Stimulated activated CD4-positive, alpha-beta T cell treated with anti-CD3 and anti-CD28 coated beads, Interleukin-15, amount 100 ng/mL, for 24 hours (primary cell): Measurements from ENCODE around the gene CMKLR1.

Experiments used
- DNase-seq: peaks from one replicate; pipeline ENCODE4 v3.0.0-alpha.2; 2020

The CMKLR1 gene

DNA sequence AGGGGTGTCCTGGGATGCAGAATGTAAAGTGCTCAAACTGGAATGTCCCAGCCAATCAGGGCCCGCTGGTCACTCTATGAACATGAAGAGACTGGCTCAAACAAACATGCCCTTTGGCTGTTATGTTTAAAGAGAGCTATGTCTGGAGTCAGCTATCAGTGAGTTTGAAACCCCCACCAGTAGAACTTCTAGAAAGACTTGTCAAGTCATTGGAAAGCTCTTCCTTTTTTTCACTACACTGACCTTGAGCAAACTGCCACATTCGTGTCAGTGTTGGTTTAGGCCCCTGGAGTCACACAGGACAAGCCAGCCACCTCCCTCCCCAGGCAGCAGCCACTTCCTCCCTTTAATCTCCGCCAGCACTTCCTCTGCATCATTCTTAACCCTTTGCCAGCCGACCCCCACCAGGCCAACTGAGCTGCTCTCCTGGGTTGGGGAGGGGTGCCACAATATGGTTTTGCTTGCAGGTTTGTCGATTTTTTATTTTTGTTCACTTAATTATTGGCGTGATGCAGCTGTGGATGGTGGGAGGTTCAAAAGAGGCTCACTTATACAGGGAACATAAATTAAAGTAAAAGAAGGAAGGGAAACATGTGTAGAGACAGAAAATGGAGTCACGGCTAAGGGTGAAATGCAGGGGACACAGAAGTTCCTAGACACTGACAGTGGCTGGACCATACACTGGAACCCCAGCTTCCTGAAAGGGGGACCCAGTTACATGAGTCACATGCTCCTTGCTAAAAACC is 25.3 kb downstream of the CMKLR1 start:
- no peak for DNase-seq

DNA sequence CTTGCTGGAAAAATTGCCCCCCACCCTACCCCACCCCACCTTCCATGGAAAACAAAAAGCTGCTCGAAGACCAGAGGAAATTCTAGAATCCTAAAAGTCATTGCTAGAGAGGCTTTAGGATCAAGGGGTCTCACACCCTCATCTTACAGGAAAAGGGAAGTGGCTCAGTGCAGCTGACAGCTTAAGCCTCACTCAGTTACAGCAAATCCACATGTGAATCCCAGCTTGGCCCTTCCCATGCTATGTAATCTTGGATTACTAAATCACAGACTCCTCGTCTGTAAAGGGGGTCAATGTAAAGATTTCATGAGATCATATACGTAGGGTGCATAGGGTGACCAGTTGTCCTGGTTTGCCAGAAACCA is 25.9 kb downstream of the CMKLR1 start:
- no peak for DNase-seq

DNA sequence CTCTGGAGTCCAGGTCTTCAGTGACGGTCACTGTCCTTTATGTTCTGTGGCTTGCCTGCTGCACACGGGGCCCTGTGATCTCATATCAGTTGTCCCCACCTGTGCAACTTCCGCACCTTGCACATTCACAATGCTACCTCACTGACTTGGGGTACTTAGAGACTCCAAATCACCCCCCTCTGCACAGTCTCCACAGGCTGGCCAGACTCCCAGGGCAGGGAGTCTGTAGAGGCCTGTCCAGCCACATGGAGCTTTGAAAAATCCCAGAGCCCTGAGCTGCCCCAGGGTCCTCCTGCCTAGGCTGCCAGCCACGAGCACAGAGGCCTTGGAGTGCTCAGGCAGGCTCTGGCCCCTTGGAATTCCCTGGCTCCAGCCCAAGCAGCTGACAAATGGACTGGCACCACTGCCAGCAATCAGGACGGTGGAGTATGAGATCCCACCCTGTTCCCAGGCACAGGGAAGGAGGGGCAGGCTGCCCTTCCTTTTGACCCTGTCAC is 26.4 kb downstream of the CMKLR1 start:
- no peak for DNase-seq

DNA sequence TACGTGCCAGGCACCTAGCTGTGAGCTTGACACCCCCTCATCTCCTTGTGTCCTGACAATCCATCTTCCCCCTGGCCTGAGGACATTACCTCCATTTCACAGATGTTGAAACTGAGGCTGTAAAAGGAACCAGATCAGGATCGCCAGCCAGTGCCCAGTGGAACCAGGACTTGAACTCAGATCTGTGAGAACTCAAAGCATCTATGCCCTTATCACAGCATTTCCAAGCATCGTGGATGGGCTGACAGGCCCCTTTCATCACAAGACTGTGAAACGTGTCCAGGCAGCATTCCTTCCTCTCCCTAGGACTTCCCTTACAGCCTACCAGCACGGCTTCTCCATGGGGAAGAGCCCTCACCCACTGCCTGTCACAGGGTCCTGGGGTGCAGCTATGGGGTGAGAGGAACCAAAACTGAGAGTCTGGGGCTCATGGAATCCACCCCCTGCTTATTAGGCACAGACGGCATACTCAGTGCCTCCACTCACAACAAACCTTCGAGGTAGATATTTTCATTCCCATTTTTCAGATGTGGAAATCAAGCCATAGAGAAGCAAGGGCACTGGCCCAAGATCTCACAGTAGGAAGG is 26.9 kb downstream of the CMKLR1 start:
- DNase-seq: no peak

DNA sequence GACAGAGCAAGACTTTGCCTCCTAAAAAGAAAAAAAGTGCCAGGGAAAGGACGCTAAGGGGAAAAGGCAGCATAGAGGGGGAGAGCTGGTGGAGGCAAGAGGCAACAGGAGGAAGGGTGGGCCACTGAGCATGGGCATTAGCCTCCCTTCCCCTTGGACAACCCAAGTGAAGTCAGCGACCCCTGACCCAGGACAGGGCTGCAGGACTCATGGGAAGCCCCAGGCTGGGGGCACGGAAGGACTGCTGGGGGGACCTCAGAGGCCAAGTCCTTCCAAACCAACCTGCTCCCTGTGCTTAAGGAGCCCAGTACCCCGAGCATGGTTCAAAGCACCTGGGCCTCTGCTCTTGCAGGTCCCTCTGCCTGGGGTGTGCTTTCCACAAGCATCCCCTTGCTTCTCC is 27.5 kb downstream of the CMKLR1 start:
- DNase-seq: no peak

DNA sequence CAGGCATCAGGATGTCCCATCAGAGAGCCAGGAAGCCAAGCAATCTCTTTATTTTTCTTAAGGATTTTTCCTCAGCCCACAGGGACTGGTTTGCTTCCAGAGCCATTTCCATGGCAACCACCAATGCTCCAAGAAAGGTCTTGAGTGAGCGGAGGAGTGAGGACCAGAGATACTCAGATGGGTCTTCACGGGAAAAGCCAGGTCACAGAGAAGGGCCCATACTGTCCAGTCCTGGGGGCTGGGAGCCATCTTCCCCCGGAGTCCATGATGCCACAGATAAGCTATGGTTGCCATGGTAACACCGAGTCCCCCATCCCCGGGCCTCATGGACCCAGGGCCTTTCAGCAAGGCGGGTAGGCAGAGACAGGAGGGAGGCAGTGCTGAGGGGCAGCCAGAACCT is 28.6 kb downstream of the CMKLR1 start:
- DNase-seq: no peak

DNA sequence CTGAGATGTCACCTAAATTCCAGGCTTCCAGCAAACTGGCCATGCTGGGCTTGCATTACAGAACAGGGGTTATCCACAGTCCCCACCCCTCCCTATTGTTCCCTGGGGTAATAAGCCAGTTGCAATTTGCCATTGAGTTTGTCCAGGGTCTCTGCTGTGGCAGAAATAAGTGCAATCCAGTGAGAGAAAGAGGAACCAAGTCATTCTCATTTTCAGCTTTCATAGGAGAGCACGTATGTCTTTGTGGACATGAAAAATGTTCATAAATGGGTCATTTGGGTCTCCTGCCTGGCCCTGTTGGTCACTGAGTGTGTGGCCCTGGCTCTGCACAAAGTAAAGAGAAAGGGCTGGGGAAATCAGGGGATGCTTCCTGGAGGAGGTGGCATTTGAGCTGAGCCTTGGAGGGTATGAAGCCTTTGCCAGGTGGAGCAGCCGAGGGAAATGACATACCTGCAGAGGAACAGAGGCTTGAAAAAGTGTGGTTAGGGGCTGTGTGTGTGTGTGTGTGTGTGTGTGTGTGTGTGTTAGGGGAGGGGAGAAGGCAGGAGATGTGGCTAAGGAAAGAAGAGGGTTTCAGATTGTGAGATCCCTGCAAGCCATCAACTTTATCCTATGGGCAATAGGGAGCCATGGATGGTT is 29.3 kb downstream of the CMKLR1 start:
- no peak for DNase-seq

DNA sequence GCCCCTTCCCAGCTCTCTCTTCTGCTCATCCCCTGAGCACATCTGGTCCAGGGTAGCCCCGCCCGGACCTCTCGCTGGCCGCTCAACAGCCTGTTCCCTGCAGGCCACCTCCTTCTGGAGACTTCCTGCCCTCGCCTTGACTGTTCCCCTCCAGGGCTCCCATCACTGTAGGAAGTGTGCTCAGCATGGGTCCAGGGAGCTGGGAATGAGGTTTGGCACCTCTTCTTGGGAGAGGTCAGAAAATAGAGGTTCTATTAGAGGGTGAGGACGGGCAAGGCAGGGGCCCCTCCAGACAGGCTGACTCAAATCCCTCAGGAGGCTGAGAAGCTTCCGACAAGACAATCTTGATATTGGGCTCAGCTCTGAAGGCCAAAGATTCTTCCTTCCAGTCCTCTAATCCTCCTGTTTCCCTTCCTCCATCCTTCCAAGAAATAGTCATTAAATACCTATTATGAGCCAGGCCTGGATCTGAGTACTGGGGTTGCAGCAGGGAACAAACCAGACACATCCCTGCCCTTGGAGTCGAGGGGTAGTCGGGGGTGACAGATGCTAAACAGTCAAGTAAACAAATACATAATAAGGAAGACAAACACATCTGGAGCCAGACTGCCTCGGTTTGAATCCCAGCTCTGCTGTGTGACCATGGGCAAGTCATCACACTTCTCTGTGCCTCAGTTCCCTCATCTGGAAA is 30.6 kb downstream of the CMKLR1 start:
- DNase-seq: no peak

DNA sequence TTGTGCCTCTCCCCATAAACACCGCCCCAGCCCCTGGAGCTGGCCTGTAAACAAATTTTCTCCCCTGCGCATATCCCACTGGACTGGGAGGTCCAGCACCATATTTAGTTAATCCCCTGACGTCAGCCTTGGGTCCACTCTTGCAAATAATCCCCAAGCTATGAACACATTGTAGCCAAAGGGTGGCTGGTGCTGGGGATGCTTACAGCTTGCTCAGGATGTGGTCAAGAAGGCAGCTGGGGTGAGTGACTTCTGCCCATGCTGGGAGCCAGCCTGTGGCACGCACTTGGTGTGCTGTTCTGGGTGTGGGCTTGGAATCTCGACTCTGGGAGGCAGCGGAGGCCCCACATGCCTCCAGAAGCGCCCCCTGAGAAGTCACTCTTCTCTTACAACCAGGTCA is 32.1 kb downstream of the CMKLR1 start:
- no peak for DNase-seq

DNA sequence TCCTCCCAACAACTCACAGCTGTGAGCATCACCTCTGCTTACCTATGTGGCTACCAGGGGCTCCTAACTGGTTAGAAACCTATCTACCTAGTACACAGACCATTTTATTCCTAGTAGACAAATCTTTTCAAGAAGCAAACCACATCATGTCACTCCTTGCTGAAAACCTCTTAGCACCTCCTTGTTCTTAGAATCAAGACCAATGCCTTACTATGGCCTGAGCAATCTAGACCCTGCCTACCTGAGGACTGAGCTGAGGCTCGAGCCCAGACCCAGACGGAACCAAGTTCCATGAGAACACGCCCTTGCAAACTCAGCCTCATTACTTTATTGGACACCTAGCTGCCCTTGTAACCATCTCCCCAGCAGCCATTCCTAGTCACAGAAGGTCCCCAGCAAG is 32.6 kb downstream of the CMKLR1 start:
- DNase-seq: no peak

DNA sequence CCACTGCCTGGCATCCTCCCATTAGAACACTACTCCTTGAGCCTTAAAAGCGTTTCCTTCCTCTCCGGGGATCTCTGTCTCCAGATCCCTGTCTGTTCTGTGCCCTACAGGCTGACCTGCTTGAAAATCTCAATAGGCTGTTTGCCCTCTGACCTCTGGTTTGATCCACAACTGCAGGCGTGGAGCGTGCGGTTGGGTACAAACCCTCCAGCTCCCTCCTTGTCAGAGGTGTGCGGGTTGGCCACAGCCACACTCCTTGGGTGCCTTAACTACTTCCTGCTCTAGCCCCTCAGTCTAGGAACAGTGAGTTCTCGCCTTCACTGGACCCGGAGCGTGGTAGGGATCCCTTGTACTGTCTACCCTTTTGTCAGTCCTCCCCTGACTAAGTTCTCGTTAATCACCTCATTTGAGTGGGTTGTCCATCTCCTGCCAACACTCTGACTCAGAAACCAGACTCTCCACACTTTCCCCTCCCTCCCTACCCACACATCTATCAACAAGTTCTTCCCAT is 33.1 kb downstream of the CMKLR1 start:
- DNase-seq: no peak

DNA sequence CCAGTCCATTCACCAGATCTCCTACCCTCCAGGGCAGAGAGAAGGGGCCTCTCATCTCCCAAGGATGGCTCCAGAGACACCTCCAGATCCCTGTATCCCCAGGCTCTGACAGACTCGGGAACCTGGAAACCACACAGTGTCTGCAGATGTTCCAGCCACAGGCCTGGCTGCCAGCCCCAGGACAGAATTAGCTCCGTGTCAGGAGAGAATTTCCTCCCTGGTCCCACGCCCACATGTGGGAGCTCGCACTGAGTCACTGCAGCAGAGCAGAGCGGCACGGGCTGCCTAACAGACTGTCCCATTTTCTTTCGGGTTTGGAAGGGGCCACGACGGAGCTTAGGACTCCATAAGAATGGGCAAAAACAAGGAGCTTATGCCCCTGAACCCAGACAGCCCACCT is 33.6 kb downstream of the CMKLR1 start:
- DNase-seq: peak; percentile 27

DNA sequence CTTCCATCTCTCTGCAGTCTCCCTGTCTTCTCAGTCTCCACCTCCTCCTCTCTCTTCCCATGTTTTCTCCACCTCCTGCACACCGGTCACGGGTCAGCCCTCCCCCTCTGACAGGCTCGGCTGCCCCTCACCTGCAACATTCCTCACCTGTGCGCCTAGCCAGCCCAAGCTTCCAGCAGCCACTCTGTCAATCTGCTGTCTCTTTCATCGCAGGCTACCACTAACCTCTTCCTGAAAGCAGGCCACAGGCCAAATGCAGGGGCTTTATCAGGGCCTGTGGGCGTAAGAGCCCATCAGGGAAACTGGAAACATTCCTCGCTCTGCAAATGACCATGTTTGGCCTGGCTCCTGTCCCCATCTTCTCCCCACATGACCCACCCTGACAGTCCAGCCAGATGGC is 34.5 kb downstream of the CMKLR1 start:
- DNase-seq: no peak

DNA sequence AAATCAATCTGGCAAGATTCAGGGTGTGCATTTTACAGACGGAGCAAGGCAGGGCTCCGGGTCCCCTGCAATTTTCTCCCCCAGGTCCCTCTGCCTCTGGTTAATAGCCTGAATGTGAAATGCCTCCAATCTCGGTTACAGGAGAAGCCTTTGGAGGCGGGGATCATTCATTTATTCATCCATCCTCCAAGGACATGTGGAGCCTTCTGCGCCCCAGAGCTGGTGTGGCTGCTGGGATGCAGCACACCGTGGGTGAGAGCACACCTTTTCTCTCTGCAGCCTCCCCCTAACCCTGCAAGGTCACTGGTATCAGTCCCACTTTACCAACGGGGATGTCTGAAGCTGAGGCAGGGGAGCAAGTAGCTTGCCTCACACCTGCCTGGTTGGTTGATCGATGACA is 35.4 kb downstream of the CMKLR1 start:
- DNase-seq: no peak

DNA sequence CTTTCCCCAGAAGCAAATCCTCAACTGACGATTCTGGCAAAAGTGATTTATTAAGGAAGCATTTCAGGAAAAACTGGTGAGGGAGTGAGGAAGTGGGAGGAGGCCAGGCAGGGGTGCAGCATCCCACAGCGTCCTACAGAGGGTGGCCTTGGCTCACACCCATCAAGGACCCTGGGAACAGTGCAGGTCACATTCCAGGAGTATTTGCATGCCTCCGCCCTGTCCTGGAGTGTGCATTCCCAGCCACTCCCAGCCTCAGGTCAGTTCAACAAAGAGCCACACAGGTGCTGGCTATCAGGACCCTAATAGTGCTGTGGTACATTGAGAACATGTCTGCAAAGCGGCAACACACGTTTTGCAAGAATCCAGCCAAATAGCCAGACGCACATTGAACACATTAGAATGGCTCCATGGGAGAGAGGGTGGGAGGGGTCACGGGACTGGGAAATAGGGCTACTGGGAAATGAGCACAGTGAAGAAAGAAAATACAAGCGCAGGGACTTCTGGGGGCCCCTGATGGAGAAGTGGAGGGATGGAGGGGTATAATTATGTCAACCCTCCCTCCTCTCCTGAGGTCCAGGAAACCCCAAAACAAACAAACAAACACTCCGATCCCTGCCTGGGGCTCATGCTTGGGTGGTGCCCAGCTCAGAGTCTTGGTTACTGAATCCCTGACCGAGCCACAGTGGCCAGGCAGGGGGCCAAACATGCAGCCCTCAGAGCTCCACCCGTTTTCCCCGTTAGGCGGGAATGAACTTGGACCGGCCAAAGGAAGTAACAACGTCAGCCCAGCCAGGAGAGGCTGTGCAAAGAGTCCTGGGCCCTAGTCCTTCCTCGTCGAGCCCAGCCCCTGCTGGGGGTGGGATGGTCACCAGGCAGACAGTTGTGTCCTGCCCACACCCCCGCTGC is 36.5 kb downstream of the CMKLR1 start:
- no peak for DNase-seq

DNA sequence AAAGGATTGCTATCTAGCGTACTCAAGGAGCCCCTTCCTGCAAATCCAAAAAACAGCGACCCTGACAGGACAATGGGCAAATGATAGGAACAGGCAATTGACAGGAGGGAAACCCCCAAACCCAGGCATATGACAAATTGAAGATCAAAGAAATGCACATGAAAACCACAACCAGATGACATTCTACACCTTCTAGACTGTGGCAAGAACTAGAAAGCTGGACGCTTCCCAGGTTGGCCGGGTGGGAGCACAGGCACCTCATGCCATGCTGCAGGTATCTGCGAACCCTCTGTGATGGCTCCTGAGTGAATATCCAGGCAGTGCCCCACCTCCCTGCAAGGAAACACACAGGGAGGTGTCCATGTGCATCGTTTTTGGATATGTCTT is 37.1 kb downstream of the CMKLR1 start:
- DNase-seq: no peak

DNA sequence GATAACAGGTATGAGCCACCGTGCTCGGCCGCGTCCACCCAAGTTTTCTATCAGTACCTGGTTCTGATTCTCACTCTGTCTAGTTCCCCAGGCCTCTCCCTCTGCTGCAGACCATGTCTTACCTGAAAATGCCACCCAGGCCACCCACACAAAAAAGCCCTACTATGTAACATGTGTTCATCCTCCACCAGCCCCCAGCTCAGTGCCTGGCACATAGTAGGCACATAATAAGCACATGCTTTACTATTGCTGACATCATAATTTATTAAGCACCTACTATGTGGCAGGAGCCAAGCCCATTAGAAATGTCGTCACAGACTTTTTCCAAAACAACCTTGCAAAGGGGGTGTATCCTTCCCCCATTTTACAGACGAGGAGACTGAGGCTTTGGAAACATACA is 37.8 kb downstream of the CMKLR1 start:
- DNase-seq: no peak

DNA sequence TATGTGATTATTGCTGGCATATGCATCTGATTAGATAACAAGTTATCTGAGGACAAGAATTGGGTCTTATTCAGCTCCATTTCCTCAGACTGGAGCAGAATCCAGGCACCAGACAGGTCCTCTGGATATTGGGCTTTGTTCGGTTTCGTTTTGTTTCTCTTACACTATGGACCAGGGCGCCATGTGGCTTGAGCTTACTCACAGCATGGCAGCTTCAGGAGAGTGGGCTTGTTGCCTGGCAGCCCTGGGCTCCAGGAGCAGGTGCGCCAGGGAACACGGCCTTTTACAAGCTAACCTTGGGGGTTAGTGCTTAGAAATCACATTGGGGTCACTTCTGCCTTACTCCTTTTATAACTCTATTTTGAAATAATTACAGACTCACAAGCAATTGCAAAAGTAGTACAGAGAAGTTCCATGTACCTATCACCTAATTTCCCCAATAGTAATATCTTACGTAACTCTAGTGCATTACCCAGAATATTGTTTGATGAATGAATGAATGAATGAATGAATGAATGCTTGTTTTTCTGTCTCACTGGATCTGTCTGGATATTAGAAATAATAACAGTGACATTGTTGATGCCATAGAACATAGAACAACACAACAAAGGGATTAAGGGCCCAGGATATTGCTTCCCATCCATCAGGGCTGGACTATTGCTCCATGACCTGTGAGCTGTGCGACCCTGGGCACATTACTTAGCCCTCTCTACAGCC is 39.0 kb downstream of the CMKLR1 start:
- no peak for DNase-seq

DNA sequence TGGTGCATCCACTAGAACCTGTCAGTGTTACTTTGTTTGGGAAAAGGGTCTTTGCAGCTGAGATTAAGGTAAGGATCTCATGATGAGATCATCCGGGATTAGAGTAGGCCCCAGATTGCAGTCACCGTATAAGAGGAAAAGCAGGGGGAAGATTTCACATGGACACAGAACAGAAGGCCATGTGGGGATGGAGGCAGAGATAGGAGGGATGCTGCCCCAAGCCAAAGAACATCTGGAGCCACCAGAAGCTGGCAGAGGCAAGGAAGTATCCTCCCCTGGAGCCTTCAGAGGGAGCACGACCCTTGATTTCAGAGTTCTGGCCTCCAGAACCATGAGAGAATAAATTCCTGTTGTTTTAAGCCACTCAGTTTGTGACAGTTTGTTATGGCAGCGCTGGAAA is 39.6 kb downstream of the CMKLR1 start:
- no peak for DNase-seq

DNA sequence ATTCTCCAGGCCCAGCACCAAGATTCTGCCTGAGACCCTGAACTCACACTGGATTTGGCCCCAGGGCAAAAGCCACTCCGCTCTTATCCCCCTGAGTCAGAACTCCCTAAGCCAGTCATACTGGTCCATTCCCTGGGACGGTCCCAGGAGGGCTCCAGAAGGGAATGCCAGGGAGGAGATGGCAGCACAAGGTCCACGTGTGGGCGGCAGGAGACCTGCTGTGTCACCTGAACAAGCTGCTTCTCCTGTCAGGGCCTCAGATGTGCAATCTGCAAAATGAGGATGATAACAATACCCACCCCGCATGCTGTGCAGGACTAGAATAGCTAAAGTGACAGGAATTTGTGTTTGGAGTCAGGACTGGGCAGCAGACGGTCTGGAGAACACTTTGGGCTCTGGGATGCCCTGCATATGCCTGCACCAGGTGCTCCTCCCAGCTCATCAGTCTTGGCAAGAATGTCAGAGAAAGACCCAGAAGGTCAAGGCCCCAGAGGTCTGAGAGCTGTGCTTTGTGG is 40.3 kb downstream of the CMKLR1 start:
- DNase-seq: no peak

DNA sequence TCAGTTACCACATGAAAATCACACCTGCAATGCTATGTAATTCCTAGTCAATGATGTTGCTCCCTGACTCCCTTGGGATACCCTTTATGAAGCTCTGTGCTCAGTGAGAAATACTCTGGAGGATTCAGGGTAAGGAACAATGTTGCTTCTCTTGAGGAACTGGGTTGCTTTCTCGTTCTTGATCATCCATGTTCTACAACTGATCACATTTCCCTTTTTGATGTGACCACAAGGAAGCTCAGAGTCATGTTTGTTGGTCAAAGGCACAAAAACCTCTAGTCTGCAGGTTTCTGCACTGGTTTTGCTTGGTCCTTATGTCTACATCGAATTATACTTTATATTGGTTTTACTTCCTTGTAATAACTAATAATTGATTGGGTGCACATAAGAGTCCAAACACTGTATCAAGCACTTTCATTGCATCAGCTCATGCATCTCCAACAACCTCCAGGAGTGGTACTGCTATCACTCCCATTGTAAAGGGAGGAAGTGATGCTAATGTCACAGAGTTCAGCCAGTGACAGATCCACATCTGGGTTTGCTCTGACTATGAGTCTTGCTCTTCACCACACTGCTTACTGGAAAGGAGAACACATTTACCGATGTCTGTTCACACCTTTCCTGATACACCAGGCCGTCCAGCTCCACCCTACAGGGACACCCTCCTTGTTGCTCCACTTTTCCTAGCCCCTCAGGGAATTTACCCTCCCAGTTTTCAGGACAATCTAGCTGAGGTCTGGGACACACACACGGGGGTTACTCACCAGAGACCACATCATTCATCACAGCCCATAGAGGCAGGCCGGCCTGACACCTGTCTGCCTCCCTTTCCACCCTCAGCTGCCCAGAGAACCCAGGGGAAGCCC is 41.0 kb downstream of the CMKLR1 start:
- DNase-seq: no peak
